OCI-LY3 (cell line): Measurements from ENCODE around the gene AMMECR1L.

Experiments
- H2AFZ ChIP-seq: fragments of 200-600, 300-600 bp; shearing (Covaris generic); 2 replicates; pipeline ENCODE4 v1.6.0; 2014; ENCODE audit warnings: antibody characterized with exemption, low read depth, low read length
- H3K27ac ChIP-seq: fragments of 200-600, 300-600 bp; sonication (generic); 2 replicates; pipeline ENCODE4 v1.5.1; 2014; ENCODE audit warnings: mild to moderate bottlenecking, low read length, moderate library complexity, mixed read lengths
- H3K27me3 ChIP-seq: fragments of 200-600, 300-600 bp; sonication (generic); 2 replicates; pipeline ENCODE4 v1.6.1; 2014; ENCODE audit warnings: low read depth, low read length, mixed read lengths
- H3K36me3 ChIP-seq: fragments of 200-600, 300-600 bp; sonication (generic); replicated peaks from 2 replicates; pipeline ENCODE3; 2014; ENCODE audit warnings: low read depth, low read length, mixed read lengths
- H3K4me1 ChIP-seq: fragments of 300-600, 200-600 bp; sonication (generic); 2 replicates; pipeline ENCODE4 v1.6.1; 2014; ENCODE audit warnings: low read length, mixed read lengths
- H3K4me2 ChIP-seq: fragments of 200-600, 300-600 bp; sonication (generic); 2 replicates; pipeline ENCODE4 v1.6.1; 2014; ENCODE audit warnings: low read length, mixed read lengths
- H3K4me3 ChIP-seq: fragments of 300-600, 200-600 bp; sonication (generic); 2 replicates; pipeline ENCODE4 v1.5.1; 2014; ENCODE audit warnings: antibody characterized with exemption, mild to moderate bottlenecking, low read length, moderate library complexity
- H3K79me2 ChIP-seq: fragments of 300-600, 200-600 bp; shearing (Covaris generic); 2 replicates; pipeline ENCODE4 v1.6.1; 2014; ENCODE audit warnings: mild to moderate bottlenecking, low read length, mixed read lengths
- H3K9ac ChIP-seq: fragments of 300-600, 200-600 bp; shearing (Covaris generic); 2 replicates; pipeline ENCODE4 v1.6.0; 2014; ENCODE audit warnings: mild to moderate bottlenecking, low read length, moderate library complexity
- H3K9me3 ChIP-seq: fragments of 200-600, 300-600 bp; shearing (Covaris generic); 2 replicates; pipeline ENCODE4 v1.6.1; 2014; ENCODE audit warnings: low read length, mixed read lengths; ENCODE audit not compliant: insufficient read depth
- H4K20me1 ChIP-seq: fragments of 200-600, 300-600 bp; sonication (generic); 2 replicates; pipeline ENCODE4 v1.6.1; 2016; ENCODE audit warnings: low read length, mixed read lengths; ENCODE audit not compliant: insufficient read depth
- EZH2phosphoT487 ChIP-seq: fragments of 200-600 bp; shearing (Covaris generic); IDR thresholded peaks from 2 replicates; pipeline ENCODE4 v1.6.1; 2018; ENCODE audit warnings: antibody characterized with exemption, mixed run types, low read depth
- TF ChIP-seq, protein P1 (sequence below): fragments of 200-600, 300-600 bp; sonication (generic); IDR thresholded peaks from 2 replicates; pipeline ENCODE4 v1.5.1; 2014; ENCODE audit warnings: antibody characterized with exemption, low read length, low read depth

AMMECR1L gene

DNA sequence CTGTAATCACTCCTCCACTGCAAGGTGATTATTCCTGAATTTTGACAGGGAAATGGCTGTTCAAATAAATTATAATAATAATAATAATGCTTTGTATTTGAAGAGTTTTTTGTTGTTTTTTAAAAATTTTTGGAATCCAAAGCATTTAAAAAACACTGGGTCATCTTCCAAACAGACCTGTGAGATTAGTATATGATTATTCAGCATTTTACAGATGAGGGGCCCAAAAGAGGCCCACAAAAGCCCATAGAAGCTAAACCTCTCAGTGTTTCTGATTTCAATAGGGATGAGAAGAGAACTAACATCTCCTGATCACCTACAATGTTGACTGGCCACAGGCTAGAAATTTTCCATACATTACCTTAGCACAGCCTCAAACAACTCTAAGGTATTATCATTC, 19.8 kb downstream of the AMMECR1L start:
- no peak overlapping the region for H3K4me2 ChIP-seq
- H3K27me3 ChIP-seq = no peaks in the 10 kb centered on the region
- H2AFZ ChIP-seq = no peak overlapping the region
- no peaks in the 10 kb centered on the region for H3K9me3 ChIP-seq
- H3K4me3 ChIP-seq = no peak overlapping the region
- peaks cover 5% of the 10 kb centered on the region; the same call in 1 of the 2 replicates for H3K79me2 ChIP-seq
- H4K20me1 ChIP-seq = no peaks in the 10 kb centered on the region
- H3K4me1 ChIP-seq = no peaks in the 10 kb centered on the region
- no peak for TF ChIP-seq EZH2phosphoT487
- TF ChIP-seq, protein P1, sequence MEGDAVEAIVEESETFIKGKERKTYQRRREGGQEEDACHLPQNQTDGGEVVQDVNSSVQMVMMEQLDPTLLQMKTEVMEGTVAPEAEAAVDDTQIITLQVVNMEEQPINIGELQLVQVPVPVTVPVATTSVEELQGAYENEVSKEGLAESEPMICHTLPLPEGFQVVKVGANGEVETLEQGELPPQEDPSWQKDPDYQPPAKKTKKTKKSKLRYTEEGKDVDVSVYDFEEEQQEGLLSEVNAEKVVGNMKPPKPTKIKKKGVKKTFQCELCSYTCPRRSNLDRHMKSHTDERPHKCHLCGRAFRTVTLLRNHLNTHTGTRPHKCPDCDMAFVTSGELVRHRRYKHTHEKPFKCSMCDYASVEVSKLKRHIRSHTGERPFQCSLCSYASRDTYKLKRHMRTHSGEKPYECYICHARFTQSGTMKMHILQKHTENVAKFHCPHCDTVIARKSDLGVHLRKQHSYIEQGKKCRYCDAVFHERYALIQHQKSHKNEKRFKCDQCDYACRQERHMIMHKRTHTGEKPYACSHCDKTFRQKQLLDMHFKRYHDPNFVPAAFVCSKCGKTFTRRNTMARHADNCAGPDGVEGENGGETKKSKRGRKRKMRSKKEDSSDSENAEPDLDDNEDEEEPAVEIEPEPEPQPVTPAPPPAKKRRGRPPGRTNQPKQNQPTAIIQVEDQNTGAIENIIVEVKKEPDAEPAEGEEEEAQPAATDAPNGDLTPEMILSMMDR = no peak
- no peak overlapping the region for H3K27ac ChIP-seq
- H3K9ac ChIP-seq = no peak overlapping the region
- H3K36me3 ChIP-seq = peaks cover 48% of the 10 kb centered on the region

DNA sequence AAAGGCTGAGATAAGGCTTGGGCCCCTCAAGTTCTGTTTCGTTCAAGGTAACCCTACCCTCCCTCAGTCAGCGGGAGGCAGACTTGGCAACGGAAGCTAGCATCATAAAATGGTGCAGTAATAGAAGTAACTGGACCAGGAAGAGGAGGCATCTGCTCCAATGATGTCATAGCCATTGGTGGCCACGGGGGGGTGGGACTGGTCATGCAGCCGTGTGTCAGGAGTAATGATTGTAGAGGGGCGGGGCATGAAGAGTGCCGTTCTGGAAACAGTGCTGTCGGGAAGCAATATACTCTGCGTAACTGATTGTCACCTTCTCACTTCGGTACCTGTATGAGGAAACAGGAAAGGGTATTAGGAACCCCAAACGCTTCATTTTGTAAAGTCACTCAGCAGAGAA, 20.9 kb downstream of the AMMECR1L start:
- no peaks in the 10 kb centered on the region for H3K27me3 ChIP-seq
- no peak overlapping the region for H3K4me3 ChIP-seq
- H4K20me1 ChIP-seq = no peaks in the 10 kb centered on the region
- no peak for TF ChIP-seq EZH2phosphoT487
- no peak overlapping the region for H3K4me2 ChIP-seq
- peaks cover 2% of the 10 kb centered on the region; the same call in 1 of the 2 replicates for H3K79me2 ChIP-seq
- H3K4me1 ChIP-seq = no peaks in the 10 kb centered on the region
- H3K36me3 ChIP-seq = peaks cover 43% of the 10 kb centered on the region
- no peak overlapping the region for H3K9ac ChIP-seq
- H3K27ac ChIP-seq = no peak overlapping the region
- H3K9me3 ChIP-seq = no peaks in the 10 kb centered on the region
- no peak overlapping the region for H2AFZ ChIP-seq

DNA sequence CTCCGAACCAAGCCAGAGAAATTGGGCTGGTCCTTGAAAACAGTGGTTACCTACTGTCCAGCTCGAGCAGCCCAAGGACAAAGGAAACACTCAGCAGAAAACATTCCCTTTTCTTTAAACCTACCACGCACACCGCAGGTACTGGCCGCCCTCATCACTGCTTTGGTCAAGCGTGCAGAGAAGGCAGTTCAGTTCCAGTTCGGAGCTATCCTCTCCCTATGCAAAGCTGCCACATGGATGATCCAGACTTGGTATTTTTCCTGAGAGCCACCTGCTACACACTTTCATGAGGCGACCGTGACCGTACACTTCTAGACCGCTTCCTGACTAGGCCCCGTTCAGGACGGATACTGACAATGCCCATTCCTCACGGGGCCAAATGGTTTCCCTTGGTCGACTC, 23.5 kb downstream of the AMMECR1L start:
- no peak overlapping the region for H3K27ac ChIP-seq

DNA sequence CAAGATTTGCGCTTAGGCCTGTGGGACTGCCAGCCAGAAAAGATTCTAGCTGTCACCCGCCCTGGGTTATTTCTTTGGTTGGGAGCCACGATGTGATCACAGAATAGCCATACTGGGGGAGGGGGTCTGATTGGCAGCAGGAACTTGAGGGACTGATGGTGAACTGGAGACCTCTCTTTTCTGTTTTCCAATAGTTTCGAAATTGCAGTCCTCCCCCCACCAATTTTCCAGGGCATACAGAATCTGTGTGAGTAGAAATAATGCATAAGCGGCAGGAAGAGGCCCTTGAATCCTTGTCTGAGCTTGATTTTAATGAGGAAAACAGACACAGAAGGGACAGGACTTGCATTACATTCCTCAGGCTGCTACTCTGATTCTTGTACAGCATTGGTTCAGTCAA, 25.6 kb downstream of the AMMECR1L start:
- Histone ChIP-seq H3K4me2 (no peak overlapping the region), H3K27me3 (no peaks in the 10 kb centered on the region), H3K36me3 (peaks cover 20% of the 10 kb centered on the region), H3K4me1 (peaks cover 14% of the 10 kb centered on the region), H2AFZ (no peak overlapping the region), H3K79me2 (peaks cover 28% of the 10 kb centered on the region), H3K9ac (no peak overlapping the region), H4K20me1 (peaks cover 16% of the 10 kb centered on the region), H3K27ac (no peak overlapping the region), H3K4me3 (no peak overlapping the region), H3K9me3 (no peaks in the 10 kb centered on the region)
- TF ChIP-seq, protein P1 = no peak
- TF ChIP-seq EZH2phosphoT487 = no peak

More for the DNA sequence above, 23.5 kb downstream of the AMMECR1L start:
- Histone ChIP-seq H3K79me2 (peaks cover 7% of the 10 kb centered on the region), H3K27me3 (no peaks in the 10 kb centered on the region), H3K4me2 (no peak overlapping the region), H2AFZ (no peak overlapping the region), H3K9ac (no peak overlapping the region), H4K20me1 (0 out of 2 replicates have a peak, but pooled peaks cover 1% of the 10 kb centered on the region), H3K9me3 (no peaks in the 10 kb centered on the region), H3K4me3 (no peak overlapping the region), H3K4me1 (no peaks in the 10 kb centered on the region), H3K36me3 (peaks cover 27% of the 10 kb centered on the region)
- TF ChIP-seq, protein P1 = no peak
- TF ChIP-seq EZH2phosphoT487 = no peak

DNA sequence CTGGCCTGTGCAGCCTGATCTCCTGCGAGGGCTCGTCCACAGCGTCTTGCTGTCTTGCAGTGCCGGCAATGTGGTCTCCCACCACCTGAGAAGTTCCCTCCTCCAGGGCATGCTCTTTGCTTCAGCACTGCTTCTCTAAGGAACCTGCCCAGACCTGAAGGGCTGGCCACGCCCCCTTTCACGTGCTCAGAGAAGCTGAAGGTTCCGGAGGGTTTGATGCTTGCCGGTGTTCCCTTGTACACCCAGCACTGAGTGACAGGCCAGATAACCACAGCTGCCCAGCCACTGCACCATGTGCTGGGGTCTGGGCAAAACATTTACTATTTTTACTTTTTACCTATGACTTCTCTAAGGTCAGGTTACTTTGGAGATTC, 26.1 kb downstream of the AMMECR1L start:
- H3K9me3 ChIP-seq = no peaks in the 10 kb centered on the region
- H3K27ac ChIP-seq = no peak overlapping the region
- peaks cover 17% of the 10 kb centered on the region for H3K36me3 ChIP-seq
- H2AFZ ChIP-seq = no peak overlapping the region
- H3K4me1 ChIP-seq = peaks cover 14% of the 10 kb centered on the region
- peaks cover 19% of the 10 kb centered on the region for H4K20me1 ChIP-seq
- H3K9ac ChIP-seq = no peak overlapping the region
- no peak overlapping the region for H3K4me3 ChIP-seq
- peaks cover 32% of the 10 kb centered on the region for H3K79me2 ChIP-seq
- H3K27me3 ChIP-seq = no peaks in the 10 kb centered on the region
- TF ChIP-seq, protein P1 = no peak
- no peak for TF ChIP-seq EZH2phosphoT487
- H3K4me2 ChIP-seq = no peak overlapping the region
